SK-N-SH (cell line): ENCODE measurements around the gene PSMC5. TPM values are rescaled to one million over a fixed set of nuclear protein-coding genes. Genes with fewer than 3 reads are reported as not detected.
A peak's percentile ranks its signal among the peaks of the same experiment; 100 is the strongest.
"Not testable (repeated sequence)": the region's sequence is repeated elsewhere in the genome, so short reads cannot be mapped to it uniquely, and the experiment has no call there.

Experiments
- CTCF ChIA-PET: fragments of 300-600, 350-600 bp; formaldehyde crosslinking; extraction: SDS; loops from one replicate; lab custom pipeline; 2021; lab: Yijun Ruan, JAX
- POLR2A ChIA-PET: fragments of 350-600 bp; sonication (Branson Sonifier 250); formaldehyde crosslinking; extraction: SDS; loops from one replicate; lab custom pipeline; 2020; ENCODE audit warnings: antibody characterized with exemption, inconsistent platforms; lab: Yijun Ruan, JAX
- DNase-seq: peaks from one replicate; pipeline ENCODE4 v3.0.0; 2012
- H2AFZ ChIP-seq: fragments of 200-600 bp; sonication (generic); 2 replicates; pipeline ENCODE4 v1.8.1; 2016; ENCODE audit warnings: antibody characterized with exemption, mild to moderate bottlenecking, low read depth
- H3F3A ChIP-seq: fragments of 200-600 bp; sonication (generic); replicated peaks from 2 replicates; pipeline ENCODE3; 2016; ENCODE audit warnings: antibody characterized with exemption, mild to moderate bottlenecking; ENCODE audit not compliant: insufficient read depth
- H3K27ac ChIP-seq, 2 experiments: fragments of 200-500 bp in 1 of 2; fragments of 200-600 bp in 1 of 2; sonication (Bioruptor generic) in 1 of 2; sonication (generic), shearing (Covaris generic) in 1 of 2; 2 replicates each; pipeline versions ENCODE4 v1.5.1 to v1.6.1; 2014 to 2016; ENCODE audit warnings: low read depth in 2 of 2, inconsistent platforms in 1 of 2, low read length in 1 of 2, mild to moderate bottlenecking in 1 of 2, mixed read lengths in 1 of 2
- H3K27me3 ChIP-seq: fragments of 200-600 bp; sonication (generic), shearing (Covaris generic); 2 replicates; pipeline ENCODE4 v1.6.1; 2016; ENCODE audit warnings: mixed run types; ENCODE audit not compliant: insufficient read depth
- H3K36me3 ChIP-seq, 2 experiments: fragments of 200-500 bp in 1 of 2; fragments of 200-600 bp in 1 of 2; sonication (Bioruptor generic) in 1 of 2; sonication (generic) in 1 of 2; replicated peaks in 1 of 2; 2 replicates each; pipeline versions ENCODE3 to v1.5.1; 2014 to 2016; ENCODE audit warnings: low read length in 1 of 2, mild to moderate bottlenecking in 1 of 2; ENCODE audit not compliant: insufficient read depth in 2 of 2, control insufficient read depth in 1 of 2
- H3K4me1 ChIP-seq, 2 experiments: fragments of 200-500 bp in 1 of 2; fragments of 200-600 bp in 1 of 2; sonication (Bioruptor generic) in 1 of 2; sonication (generic), shearing (Covaris generic) in 1 of 2; 2 replicates each; pipeline versions ENCODE4 v1.5.1 to v1.6.1; 2014 to 2016; ENCODE audit warnings: low read depth in 1 of 2, low read length in 1 of 2, mixed run types in 1 of 2; ENCODE audit not compliant: insufficient read depth in 2 of 2, control insufficient read depth in 1 of 2
- H3K4me2 ChIP-seq: fragments of 200-600 bp; sonication (generic), shearing (Covaris generic); 2 replicates; pipeline ENCODE4 v1.6.1; 2017; ENCODE audit warnings: mixed run types
- H3K4me3 ChIP-seq, 2 experiments: fragments of 200-500 bp in 1 of 2; fragments of 200-600 bp in 1 of 2; sonication (Bioruptor generic) in 1 of 2; sonication (generic), shearing (Covaris generic) in 1 of 2; 2 replicates each; pipeline versions ENCODE4 v1.5.1 to v1.8.1; 2014 to 2016; ENCODE audit warnings: low read depth in 2 of 2, inconsistent platforms in 1 of 2, low read length in 1 of 2, mild to moderate bottlenecking in 1 of 2, mixed read lengths in 1 of 2, moderate library complexity in 1 of 2
- H3K79me2 ChIP-seq: fragments of 200-600 bp; sonication (generic); 2 replicates; pipeline ENCODE4 v1.8.1; 2017; ENCODE audit warnings: mild to moderate bottlenecking; ENCODE audit not compliant: insufficient read depth
- H3K9ac ChIP-seq: fragments of 200-600 bp; sonication (generic); 2 replicates; pipeline ENCODE4 v1.6.1; 2017; ENCODE audit warnings: mixed run types
- H3K9me2 ChIP-seq: fragments of 200-600 bp; sonication (generic); 2 replicates; pipeline ENCODE4 v1.6.1; 2017; ENCODE audit warnings: mixed run types
- H3K9me3 ChIP-seq: fragments of 200-600 bp; sonication (generic); 2 replicates; pipeline ENCODE4 v1.6.1; 2017; ENCODE audit warnings: mixed run types, mild to moderate bottlenecking, moderate library complexity
- H4K20me1 ChIP-seq: fragments of 200-600 bp; sonication (generic); 2 replicates; pipeline ENCODE4 v1.6.1; 2017; ENCODE audit warnings: mild to moderate bottlenecking, mixed run types; ENCODE audit not compliant: insufficient read depth
- CTCF ChIP-seq: fragments of 200-600 bp; sonication (generic); IDR thresholded peaks from 2 replicates; pipeline ENCODE4 v1.6.1; 2017; ENCODE audit warnings: antibody characterized with exemption, mild to moderate bottlenecking, moderate library complexity
- WGBS: methylation state at CpG from one replicate; pipeline ENCODE4 v1.1.6; 2017; ENCODE audit warnings: low lambda C conversion rate; 5-methylcytosine and 5-hydroxymethylcytosine counted together
- polyA plus RNA-seq, 3 experiments: library from polyadenylated mRNA; depleted of rRNA; stranded (reverse); fragments of >200 nt; gene quantifications; 2 replicates each; pipeline ENCODE4 v1.2.3, GENCODE V29; 2012

The PSMC5 gene
- polyA plus RNA-seq, 1 of the 3 experiments (the other 2 are of a cell fraction) = 424 TPM

GRCh38 chr17:63871646-63872365 is 44.6 kb downstream of the PSMC5 start:
- H3F3A ChIP-seq, H3K4me3 ChIP-seq, H4K20me1 ChIP-seq, H3K79me2 ChIP-seq, H2AFZ ChIP-seq, H3K27me3 ChIP-seq, H3K36me3 ChIP-seq, H3K4me2 ChIP-seq, H3K27ac ChIP-seq, POLR2A ChIA-PET, H3K9me3 ChIP-seq, H3K4me1 ChIP-seq, H3K9ac ChIP-seq, DNase-seq, H3K9me2 ChIP-seq: not testable (repeated sequence)
- 83% methylated on average over 4 of the region's 15 CpGs for WGBS
- CTCF ChIA-PET = interaction anchor here (0.9 kb wide), 1 partner anchor 18 kb away, joined by 3 read pairs; no protein-coding TSS in a partner anchor

GRCh38 chr17:63873577-63873976 is 46.3 kb downstream of the PSMC5 start, which contains the start of gene CSH2:
Gene CSH2, minus strand, starts transcription at chr17:63873677. Its CDS starts 63 bp downstream, at chr17:63873614.
- H3K9me3 ChIP-seq, H3K79me2 ChIP-seq, H3K9me2 ChIP-seq, H3K4me1 ChIP-seq, POLR2A ChIA-PET, H3K4me2 ChIP-seq, DNase-seq, CTCF ChIA-PET, H3K9ac ChIP-seq, H3K4me3 ChIP-seq, H3K27ac ChIP-seq, H3K36me3 ChIP-seq, H2AFZ ChIP-seq, H3K27me3 ChIP-seq, H3F3A ChIP-seq, H4K20me1 ChIP-seq: not testable (repeated sequence)
- 90% methylated on average over 2 of the region's 7 CpGs for WGBS

- H3K9me2 ChIP-seq, H3K27me3 ChIP-seq, H3K36me3 ChIP-seq, H3F3A ChIP-seq, H3K4me1 ChIP-seq, H3K27ac ChIP-seq, H3K79me2 ChIP-seq, POLR2A ChIA-PET, DNase-seq, H2AFZ ChIP-seq, H3K4me2 ChIP-seq, H4K20me1 ChIP-seq, H3K9me3 ChIP-seq, H3K4me3 ChIP-seq, H3K9ac ChIP-seq: not testable (repeated sequence)
- CTCF ChIA-PET = interaction anchor here (0.6 to 0.7 kb wide), 2 partner anchors 8 to 44 kb away, joined by 3 to 4 read pairs; no protein-coding TSS in a partner anchor
- WGBS = 70% methylated on average over 4 of the region's 8 CpGs
- TF ChIP-seq CTCF = 0 out of 2 replicates have a peak, but pooled peaks have one; percentile 7
These were observed 46.9 kb downstream of the PSMC5 start for GRCh38 chr17:63874061-63874626.

GRCh38 chr17:63874693-63875092 is 47.5 kb downstream of the PSMC5 start:
- H3K9me2 ChIP-seq, H3K9ac ChIP-seq, H3F3A ChIP-seq, H3K79me2 ChIP-seq, H3K4me1 ChIP-seq, H4K20me1 ChIP-seq, POLR2A ChIA-PET, H3K27ac ChIP-seq, H3K4me2 ChIP-seq, H3K36me3 ChIP-seq, H3K4me3 ChIP-seq, H3K9me3 ChIP-seq, H3K27me3 ChIP-seq, H2AFZ ChIP-seq, DNase-seq: not testable (repeated sequence)
- 69% methylated on average over 5 of the region's 6 CpGs for WGBS
- CTCF ChIA-PET = interaction anchor here (0.6 to 0.7 kb wide), 2 partner anchors 9 to 44 kb away, joined by 3 to 4 read pairs; no protein-coding TSS in a partner anchor

- H3K4me3 ChIP-seq, H3K4me2 ChIP-seq, H3F3A ChIP-seq, DNase-seq, H3K79me2 ChIP-seq, H3K36me3 ChIP-seq, H2AFZ ChIP-seq, H3K4me1 ChIP-seq, POLR2A ChIA-PET, H3K27ac ChIP-seq, H3K27me3 ChIP-seq, H4K20me1 ChIP-seq, H3K9me2 ChIP-seq, H3K9me3 ChIP-seq, H3K9ac ChIP-seq: not testable (repeated sequence)
- WGBS = 53% methylated on average over 9 of the region's 9 CpGs
- CTCF ChIA-PET = interaction anchor here (1.6 to 1.8 kb wide), 2 partner anchors 11 to 12 kb away, joined by 6 to 8 read pairs; no protein-coding TSS in a partner anchor
These were observed 51.2 kb downstream of the PSMC5 start for GRCh38 chr17:63878413-63878812.
